SK-N-SH treated with all-trans-retinoic acid at 6 μM for 48 hours (cell line): ENCODE measurements around the gene TSTD1.
"Not testable (repeated sequence)": the region's sequence is repeated elsewhere in the genome, so short reads cannot be mapped to it uniquely, and the experiment has no call there.

Source experiments
- ATAC-seq: fragments of 200-7000 bp; cut with Tn5 transposase; 3 replicates; pipeline ENCODE4 v1.9.1; 2020; ENCODE audit warnings: mild to moderate bottlenecking, moderate library complexity
- ARNTL ChIP-seq: fragments of 450-650 bp; formaldehyde crosslinking; IDR thresholded peaks from 2 replicates; pipeline ENCODE4 v1.5.0; 2020; ENCODE audit warnings: low read depth, mild to moderate bottlenecking, moderate library complexity, borderline replicate concordance
- BACH2 ChIP-seq: fragments of 250-450 bp; sonication (Bioruptor Pico); IDR thresholded peaks from 2 replicates; pipeline ENCODE4 v1.9.0; 2021; ENCODE audit warnings: mild to moderate bottlenecking, borderline replicate concordance
- CSDC2 ChIP-seq: fragments of 250-450 bp; sonication (Bioruptor Pico); IDR thresholded peaks from 2 replicates; pipeline ENCODE4 v1.5.0; 2020; ENCODE audit warnings: mild to moderate bottlenecking, moderate library complexity
- ESRRG ChIP-seq: fragments of 250-450 bp; sonication (Bioruptor Pico); IDR thresholded peaks from 2 replicates; pipeline ENCODE4 v1.6.1; 2021; ENCODE audit warnings: mild to moderate bottlenecking
- GLIS3 ChIP-seq: fragments of 250-450 bp; sonication (Bioruptor Pico); IDR thresholded peaks from 2 replicates; pipeline ENCODE4 v1.5.0; 2020; ENCODE audit warnings: mild to moderate bottlenecking, moderate library complexity
- ISL1 ChIP-seq: fragments of 250-450 bp; sonication (Bioruptor Pico); IDR thresholded peaks from 2 replicates; pipeline ENCODE4 v2.1.2; 2022; ENCODE audit warnings: mild to moderate bottlenecking, moderate library complexity
- OSR1 ChIP-seq: fragments of 250-450 bp; sonication (Bioruptor Pico); IDR thresholded peaks from 2 replicates; pipeline ENCODE4 v1.8.0; 2022; ENCODE audit warnings: moderate library complexity, mild to moderate bottlenecking, inconsistent platforms
- PPARA ChIP-seq: fragments of 250-450 bp; sonication (Bioruptor Pico); IDR thresholded peaks from 2 replicates; pipeline ENCODE4 v1.5.0; 2020; ENCODE audit warnings: mild to moderate bottlenecking, borderline replicate concordance
- RARB ChIP-seq: fragments of 250-450 bp; sonication (Bioruptor Pico); IDR thresholded peaks from 2 replicates; pipeline ENCODE4 v1.8.0; 2021; ENCODE audit warnings: mild to moderate bottlenecking, moderate library complexity
- SNAI2 ChIP-seq: fragments of 250-450 bp; sonication (Bioruptor Pico); IDR thresholded peaks from 2 replicates; pipeline ENCODE4 v1.5.0; 2020; ENCODE audit warnings: mild to moderate bottlenecking, moderate library complexity
- TCF4 ChIP-seq: fragments of 250-450 bp; sonication (Bioruptor Pico); IDR thresholded peaks from 2 replicates; pipeline ENCODE4 v1.8.0; 2021; ENCODE audit warnings: mild to moderate bottlenecking, moderate library complexity, borderline replicate concordance
- TOX ChIP-seq: fragments of 250-450 bp; sonication (Bioruptor Pico); IDR thresholded peaks from 2 replicates; pipeline ENCODE4 v1.8.0; 2021; ENCODE audit warnings: mild to moderate bottlenecking, moderate library complexity, borderline replicate concordance
- ZC3H10 ChIP-seq: fragments of 250-450 bp; sonication (Bioruptor Pico); IDR thresholded peaks from 2 replicates; pipeline ENCODE4 v1.5.1; 2021; ENCODE audit warnings: mild to moderate bottlenecking, moderate library complexity
- ZFP3 ChIP-seq: fragments of 250-450 bp; sonication (Bioruptor Pico); IDR thresholded peaks from 2 replicates; pipeline ENCODE4 v1.5.0; 2020; ENCODE audit warnings: mild to moderate bottlenecking, moderate library complexity
- ZFP30 ChIP-seq: fragments of 450-650 bp; formaldehyde crosslinking; IDR thresholded peaks from 2 replicates; pipeline ENCODE4 v1.5.0; 2022; ENCODE audit warnings: mild to moderate bottlenecking, moderate library complexity
- ZNF565 ChIP-seq: fragments of 450-650 bp; formaldehyde crosslinking; conservative IDR thresholded peaks from 2 replicates; pipeline ENCODE4 v1.5.0; 2020; ENCODE audit warnings: low read depth, mild to moderate bottlenecking, moderate library complexity
- ZNF70 ChIP-seq: fragments of 450-650 bp; formaldehyde crosslinking; IDR thresholded peaks from 2 replicates; pipeline ENCODE4 v1.5.0; 2020; ENCODE audit warnings: mild to moderate bottlenecking, moderate library complexity
- ZNF8 ChIP-seq: fragments of 450-650 bp; formaldehyde crosslinking; IDR thresholded peaks from 2 replicates; pipeline ENCODE4 v1.5.0; 2020; ENCODE audit warnings: mild to moderate bottlenecking, moderate library complexity
- TF ChIP-seq, protein P1 (sequence below): fragments of 250-450 bp; sonication (Bioruptor Pico); IDR thresholded peaks from 2 replicates; pipeline ENCODE4 v1.5.0; 2020; ENCODE audit warnings: mild to moderate bottlenecking, moderate library complexity
- TF ChIP-seq, protein P2 (sequence below): fragments of 250-450 bp; sonication (Bioruptor Pico); IDR thresholded peaks from 2 replicates; pipeline ENCODE4 v1.5.1; 2020; ENCODE audit warnings: low read depth, mild to moderate bottlenecking, moderate library complexity
- TF ChIP-seq, protein P3 (sequence below): fragments of 250-450 bp; sonication (Bioruptor Pico); IDR thresholded peaks from 2 replicates; pipeline ENCODE4 v1.8.0; 2021; ENCODE audit warnings: low read depth, mild to moderate bottlenecking, moderate library complexity, borderline replicate concordance
- TF ChIP-seq, protein P4 (sequence below): fragments of 250-450 bp; sonication (Bioruptor Pico); IDR thresholded peaks from 2 replicates; pipeline ENCODE4 v1.5.1; 2021; ENCODE audit warnings: mild to moderate bottlenecking, moderate library complexity

TSTD1 gene

DNA sequence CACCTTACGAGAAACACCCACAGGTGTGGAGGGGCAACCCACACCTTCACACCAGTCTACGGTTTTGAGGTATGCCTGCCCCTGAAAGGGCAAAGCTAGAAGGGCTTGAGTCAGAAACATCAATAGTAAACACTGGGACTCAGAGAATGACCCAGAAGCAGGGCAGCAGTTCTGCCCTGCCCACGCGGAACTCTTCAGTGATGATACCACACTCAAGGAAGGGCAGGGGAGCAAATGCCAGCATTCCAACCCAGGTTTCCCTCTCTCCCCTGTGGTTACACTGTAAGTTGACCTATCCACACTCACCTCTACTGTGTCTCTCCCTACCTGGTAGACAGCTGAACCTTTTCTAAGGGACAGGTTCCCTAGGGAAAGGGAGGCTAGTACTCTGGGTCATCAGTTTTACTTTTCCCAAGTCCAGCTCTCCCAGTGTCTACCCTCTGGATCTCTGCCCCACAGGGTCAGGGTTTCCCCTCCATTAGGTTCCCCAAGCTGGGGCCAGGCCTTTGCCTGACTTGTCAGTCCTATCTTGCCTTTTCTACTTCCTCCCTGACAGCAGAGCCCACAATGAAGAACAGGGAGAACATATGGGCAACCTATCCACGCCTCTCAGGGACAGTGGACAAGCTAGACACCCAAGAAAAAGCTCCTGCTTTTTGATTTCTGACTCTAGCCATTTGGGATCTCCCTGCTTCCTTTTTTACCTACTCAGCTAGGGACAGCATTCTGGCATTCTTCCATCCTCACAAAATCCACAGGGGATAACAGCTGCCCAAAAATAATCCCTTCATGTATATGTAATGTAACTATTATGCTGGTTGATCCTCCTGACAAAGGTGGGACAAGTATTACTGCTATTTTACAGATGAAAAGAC lies 20.8 kb downstream of the TSTD1 start:
- ATAC-seq = no peak
- no peak for TF ChIP-seq CSDC2
- no peak for TF ChIP-seq ZFP30
- no peak for TF ChIP-seq OSR1 (CRISPR knock-in tag)
- no peak for TF ChIP-seq RARB (CRISPR knock-in tag)
- TF ChIP-seq, protein P1, sequence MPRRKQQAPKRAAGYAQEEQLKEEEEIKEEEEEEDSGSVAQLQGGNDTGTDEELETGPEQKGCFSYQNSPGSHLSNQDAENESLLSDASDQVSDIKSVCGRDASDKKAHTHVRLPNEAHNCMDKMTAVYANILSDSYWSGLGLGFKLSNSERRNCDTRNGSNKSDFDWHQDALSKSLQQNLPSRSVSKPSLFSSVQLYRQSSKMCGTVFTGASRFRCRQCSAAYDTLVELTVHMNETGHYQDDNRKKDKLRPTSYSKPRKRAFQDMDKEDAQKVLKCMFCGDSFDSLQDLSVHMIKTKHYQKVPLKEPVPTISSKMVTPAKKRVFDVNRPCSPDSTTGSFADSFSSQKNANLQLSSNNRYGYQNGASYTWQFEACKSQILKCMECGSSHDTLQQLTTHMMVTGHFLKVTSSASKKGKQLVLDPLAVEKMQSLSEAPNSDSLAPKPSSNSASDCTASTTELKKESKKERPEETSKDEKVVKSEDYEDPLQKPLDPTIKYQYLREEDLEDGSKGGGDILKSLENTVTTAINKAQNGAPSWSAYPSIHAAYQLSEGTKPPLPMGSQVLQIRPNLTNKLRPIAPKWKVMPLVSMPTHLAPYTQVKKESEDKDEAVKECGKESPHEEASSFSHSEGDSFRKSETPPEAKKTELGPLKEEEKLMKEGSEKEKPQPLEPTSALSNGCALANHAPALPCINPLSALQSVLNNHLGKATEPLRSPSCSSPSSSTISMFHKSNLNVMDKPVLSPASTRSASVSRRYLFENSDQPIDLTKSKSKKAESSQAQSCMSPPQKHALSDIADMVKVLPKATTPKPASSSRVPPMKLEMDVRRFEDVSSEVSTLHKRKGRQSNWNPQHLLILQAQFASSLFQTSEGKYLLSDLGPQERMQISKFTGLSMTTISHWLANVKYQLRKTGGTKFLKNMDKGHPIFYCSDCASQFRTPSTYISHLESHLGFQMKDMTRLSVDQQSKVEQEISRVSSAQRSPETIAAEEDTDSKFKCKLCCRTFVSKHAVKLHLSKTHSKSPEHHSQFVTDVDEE (CRISPR knock-in tag) = no peak
- TF ChIP-seq, protein P2, sequence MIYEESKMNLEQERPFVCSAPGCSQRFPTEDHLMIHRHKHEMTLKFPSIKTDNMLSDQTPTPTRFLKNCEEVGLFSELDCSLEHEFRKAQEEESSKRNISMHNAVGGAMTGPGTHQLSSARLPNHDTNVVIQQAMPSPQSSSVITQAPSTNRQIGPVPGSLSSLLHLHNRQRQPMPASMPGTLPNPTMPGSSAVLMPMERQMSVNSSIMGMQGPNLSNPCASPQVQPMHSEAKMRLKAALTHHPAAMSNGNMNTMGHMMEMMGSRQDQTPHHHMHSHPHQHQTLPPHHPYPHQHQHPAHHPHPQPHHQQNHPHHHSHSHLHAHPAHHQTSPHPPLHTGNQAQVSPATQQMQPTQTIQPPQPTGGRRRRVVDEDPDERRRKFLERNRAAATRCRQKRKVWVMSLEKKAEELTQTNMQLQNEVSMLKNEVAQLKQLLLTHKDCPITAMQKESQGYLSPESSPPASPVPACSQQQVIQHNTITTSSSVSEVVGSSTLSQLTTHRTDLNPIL (CRISPR knock-in tag) = no peak
- no peak for TF ChIP-seq ZNF8
- TF ChIP-seq PPARA (CRISPR knock-in tag) = no peak
- TF ChIP-seq ZFP3 (CRISPR knock-in tag) = no peak
- TF ChIP-seq GLIS3 (CRISPR knock-in tag) = no peak
- TF ChIP-seq SNAI2 = no peak
- no peak for TF ChIP-seq ZNF565 (CRISPR knock-in tag)
- no peak for TF ChIP-seq ESRRG (CRISPR knock-in tag)
- no peak for TF ChIP-seq ARNTL
- no peak for TF ChIP-seq TOX
- TF ChIP-seq, protein P3, sequence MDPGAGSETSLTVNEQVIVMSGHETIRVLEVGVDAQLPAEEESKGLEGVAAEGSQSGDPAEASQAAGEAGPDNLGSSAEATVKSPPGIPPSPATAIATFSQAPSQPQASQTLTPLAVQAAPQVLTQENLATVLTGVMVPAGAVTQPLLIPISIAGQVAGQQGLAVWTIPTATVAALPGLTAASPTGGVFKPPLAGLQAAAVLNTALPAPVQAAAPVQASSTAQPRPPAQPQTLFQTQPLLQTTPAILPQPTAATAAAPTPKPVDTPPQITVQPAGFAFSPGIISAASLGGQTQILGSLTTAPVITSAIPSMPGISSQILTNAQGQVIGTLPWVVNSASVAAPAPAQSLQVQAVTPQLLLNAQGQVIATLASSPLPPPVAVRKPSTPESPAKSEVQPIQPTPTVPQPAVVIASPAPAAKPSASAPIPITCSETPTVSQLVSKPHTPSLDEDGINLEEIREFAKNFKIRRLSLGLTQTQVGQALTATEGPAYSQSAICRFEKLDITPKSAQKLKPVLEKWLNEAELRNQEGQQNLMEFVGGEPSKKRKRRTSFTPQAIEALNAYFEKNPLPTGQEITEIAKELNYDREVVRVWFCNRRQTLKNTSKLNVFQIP (CRISPR knock-in tag) = no peak

DNA sequence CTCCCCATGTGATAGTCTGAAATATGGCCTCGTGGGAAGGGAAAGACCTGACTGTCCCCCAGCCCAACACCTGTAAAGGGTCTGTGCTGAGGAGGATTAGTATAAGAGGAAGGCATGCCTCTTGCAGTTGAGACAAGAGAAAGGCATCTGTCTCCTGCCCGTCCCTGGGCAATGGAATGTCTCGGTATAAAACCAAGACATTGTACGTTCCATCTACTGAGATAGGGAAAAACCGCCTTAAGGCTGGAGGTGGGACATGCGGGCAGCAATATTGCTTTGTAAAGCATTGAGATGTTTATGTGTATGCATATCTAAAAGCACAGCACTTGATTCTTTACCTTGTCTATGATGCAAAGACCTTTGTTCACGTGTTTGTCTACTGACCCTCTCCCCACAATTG lies 21.6 kb downstream of the TSTD1 start:
- not testable (repeated sequence) for ATAC-seq

DNA sequence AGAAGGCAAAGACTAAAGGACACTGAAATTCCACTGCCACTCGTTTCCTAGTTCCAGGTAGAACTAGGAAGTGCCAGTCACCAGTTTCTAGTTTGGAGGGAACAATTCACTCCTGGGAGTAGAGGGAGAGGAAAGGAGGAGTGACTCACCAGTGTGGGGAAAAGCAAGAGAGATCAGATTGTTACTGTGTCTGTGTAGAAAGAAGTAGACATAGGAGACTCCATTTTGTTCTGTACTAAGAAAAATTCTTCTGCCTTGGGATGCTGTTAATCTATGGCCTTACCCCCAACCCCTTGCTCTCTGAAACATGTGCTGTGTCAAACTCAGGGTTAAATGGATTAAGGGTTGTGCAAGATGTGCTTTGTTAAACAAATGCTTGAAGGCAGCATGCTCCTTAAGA lies 22.1 kb downstream of the TSTD1 start:
- peak; percentile 48; the same call in 1 of the 2 replicates for TF ChIP-seq ZFP3 (CRISPR knock-in tag)
- ATAC-seq = not testable (repeated sequence)

DNA sequence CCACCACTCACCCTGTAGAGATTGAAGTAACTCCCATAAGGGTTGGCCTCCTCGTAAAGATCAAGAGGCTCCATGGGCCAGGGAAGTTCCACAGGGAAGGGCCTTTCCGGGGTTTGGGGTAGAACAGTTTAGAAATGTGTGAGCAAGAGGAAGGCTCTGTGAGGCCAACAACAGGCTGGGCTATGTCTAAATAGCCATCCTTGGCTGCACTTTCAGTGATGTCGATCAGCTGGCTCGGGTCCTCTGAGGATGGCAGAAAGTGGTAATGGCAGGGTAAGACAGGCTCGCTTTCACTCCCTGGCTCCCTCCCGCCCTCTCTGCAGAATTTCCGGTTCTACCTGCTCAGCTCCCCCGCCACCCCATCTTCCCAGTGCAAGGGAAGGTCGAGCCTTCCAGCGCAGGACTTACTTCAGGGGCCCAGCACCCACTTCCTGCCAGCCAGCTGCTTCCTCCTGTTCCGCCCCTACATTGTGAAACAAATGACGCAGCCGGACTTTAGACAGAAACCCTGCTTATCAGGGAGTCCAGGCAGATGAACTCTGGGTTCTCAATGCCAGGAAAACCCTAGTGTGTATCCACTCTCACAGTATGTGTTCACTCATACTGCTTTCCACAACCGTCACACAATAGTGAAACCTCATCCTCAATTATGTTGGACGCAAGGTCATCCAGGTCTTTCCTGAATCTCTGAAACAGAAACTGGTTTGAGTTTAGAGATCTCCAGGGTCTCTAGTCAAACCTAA lies 25.1 kb downstream of the TSTD1 start:
- ATAC-seq = peak; percentile 46
- TF ChIP-seq SNAI2 (no peak), ZC3H10 (no peak), ISL1 (CRISPR knock-in tag) (no peak), ZNF8 (no peak), ZFP30 (no peak), OSR1 (CRISPR knock-in tag) (no peak), TCF4 (CRISPR knock-in tag) (no peak), BACH2 (CRISPR knock-in tag) (no peak), ZNF70 (CRISPR knock-in tag) (no peak), RARB (CRISPR knock-in tag) (no peak), PPARA (CRISPR knock-in tag) (no peak)
- TF ChIP-seq, protein P1 (CRISPR knock-in tag) = no peak
- TF ChIP-seq, protein P4, sequence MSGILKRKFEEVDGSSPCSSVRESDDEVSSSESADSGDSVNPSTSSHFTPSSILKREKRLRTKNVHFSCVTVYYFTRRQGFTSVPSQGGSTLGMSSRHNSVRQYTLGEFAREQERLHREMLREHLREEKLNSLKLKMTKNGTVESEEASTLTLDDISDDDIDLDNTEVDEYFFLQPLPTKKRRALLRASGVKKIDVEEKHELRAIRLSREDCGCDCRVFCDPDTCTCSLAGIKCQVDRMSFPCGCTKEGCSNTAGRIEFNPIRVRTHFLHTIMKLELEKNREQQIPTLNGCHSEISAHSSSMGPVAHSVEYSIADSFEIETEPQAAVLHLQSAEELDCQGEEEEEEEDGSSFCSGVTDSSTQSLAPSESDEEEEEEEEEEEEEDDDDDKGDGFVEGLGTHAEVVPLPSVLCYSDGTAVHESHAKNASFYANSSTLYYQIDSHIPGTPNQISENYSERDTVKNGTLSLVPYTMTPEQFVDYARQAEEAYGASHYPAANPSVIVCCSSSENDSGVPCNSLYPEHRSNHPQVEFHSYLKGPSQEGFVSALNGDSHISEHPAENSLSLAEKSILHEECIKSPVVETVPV = no peak
